Caki2 (cell line): ENCODE results near the gene SLIRP. TPM values are rescaled to one million over a fixed set of nuclear protein-coding genes. Genes with fewer than 3 reads are reported as not detected.
"Not testable (repeated sequence)": the region's sequence is repeated elsewhere in the genome, so short reads cannot be mapped to it uniquely, and the experiment has no call there.

Experiments used
- DNase-seq: peaks from one replicate; pipeline ENCODE4 v3.0.0-alpha.2; 2015; ENCODE audit warnings: low read depth
- in situ Hi-C: cut with HindIII; loops from 2 replicates; pipeline ENCODE4 v1.10.0; 2016; ENCODE audit warnings: low sequenced_read_pairs, low pct_unique_long_range_greater_than_20kb, mixed read lengths
- total RNA-seq: library from RNA; depleted of rRNA; stranded (reverse); fragments of >200 nt; shearing (Covaris generic); gene quantifications from 2 replicates; pipeline ENCODE4 v1.2.3, GENCODE V29; 2014; ENCODE audit warnings: low replicate concordance; rRNA removed

The SLIRP gene
- total RNA-seq, 1 experiment from 2014 or later = 225 TPM

- in situ Hi-C loops = no loop called here
- no peak for DNase-seq
Observed at GRCh38 chr14:77722301-77722700, 14.4 kb downstream of the SLIRP start.

GRCh38 chr14:77730976-77731497 is 23.1 kb downstream of the SLIRP start:
- DNase-seq = no peak
- in situ Hi-C loops = no loop called here

GRCh38 chr14:77738559-77739250 is 30.8 kb downstream of the SLIRP start:
- in situ Hi-C loops = no loop called here

GRCh38 chr14:77741438-77741837 is 33.5 kb downstream of the SLIRP start:
- in situ Hi-C loops = no loop called here
- no peak for DNase-seq

More at GRCh38 chr14:77738559-77739250, 30.8 kb downstream of the SLIRP start:
- no peak for DNase-seq

GRCh38 chr14:77746064-77746702 is 38.3 kb downstream of the SLIRP start:
- DNase-seq = no peak
- in situ Hi-C loops = no loop called here

GRCh38 chr14:77747425-77747824 is 39.5 kb downstream of the SLIRP start:
- DNase-seq, in situ Hi-C loops: not testable (repeated sequence)

GRCh38 chr14:77752266-77752665 is 44.4 kb downstream of the SLIRP start:
- DNase-seq = no peak
- in situ Hi-C loops = no loop called here

- no peak for DNase-seq
- in situ Hi-C loops = no loop called here
Observed at GRCh38 chr14:77752799-77753516, 45.1 kb downstream of the SLIRP start.

- in situ Hi-C loops = no loop called here
- peak; percentile 80 for DNase-seq
Observed at GRCh38 chr14:77760381-77761204, 52.7 kb downstream of the SLIRP start, which contains the start of gene SNW1. Gene SNW1, minus strand, starts transcription at chr14:77761156. Its CDS starts 29 bp downstream, at chr14:77761127.

- DNase-seq = peak; percentile 10
- in situ Hi-C loops = no loop called here
Observed at GRCh38 chr14:77761205-77761931, 53.5 kb downstream of the SLIRP start.

- in situ Hi-C loops = no loop called here
- DNase-seq = no peak
Observed at GRCh38 chr14:77763316-77763715, 55.4 kb downstream of the SLIRP start.

GRCh38 chr14:77763978-77764377 is 56.1 kb downstream of the SLIRP start:
- in situ Hi-C loops = no loop called here
- no peak for DNase-seq

Other genes starting within 250 kb of the SLIRP start
- 0.14 TPM in 1 of 2 replicates, not detected in the other for gene ISM2, start 209.3 kb upstream of the SLIRP start, total RNA-seq
- gene SPTLC2, start 91.5 kb upstream of the SLIRP start, total RNA-seq = 14.4 and 15.9 TPM in 2 replicates
- 6.7 and 13.1 TPM in 2 replicates for gene ALKBH1, start 80 bp upstream of the SLIRP start, total RNA-seq
- 39.6 and 85.5 TPM in 2 replicates for gene SNW1, start 53.1 kb downstream of the SLIRP start, total RNA-seq
- 1.2 and 1.8 TPM in 2 replicates for gene ADCK1, start 92.0 kb downstream of the SLIRP start, total RNA-seq